ENCODE results near the gene GNA12. TPM values are rescaled to one million over a fixed set of nuclear protein-coding genes. Genes with fewer than 3 reads are reported as not detected.

The GNA12 gene
- total RNA-seq, 1 donor from 2014 or later = 47.2 TPM

GRCh38 chr7:2761801-2762497 lies 82.2 kb downstream of the GNA12 start:
- DNase-seq (no peak), ATAC-seq (no peak)
- no peaks in the 10 kb centered on the region for H3K9me3 ChIP-seq
- H3K4me3 ChIP-seq = no peak overlapping the region
- H3K27me3 ChIP-seq = no peaks in the 10 kb centered on the region
- intact Hi-C loops (cut with DNase I) = no loop called here
- no peaks in the 10 kb centered on the region for H3K36me3 ChIP-seq
- H3K4me1 ChIP-seq = peaks cover 50% of the 10 kb centered on the region
- H3K27ac ChIP-seq = peak overlapping the region; percentile 89
- TF ChIP-seq CTCF (IDR thresholded peaks at IDR 0.05) = no peak

- Histone ChIP-seq H3K27ac (no peak overlapping the region), H3K4me1 (peaks cover 50% of the 10 kb centered on the region), H3K9me3 (no peaks in the 10 kb centered on the region), H3K36me3 (no peaks in the 10 kb centered on the region), H3K4me3 (no peak overlapping the region), H3K27me3 (no peaks in the 10 kb centered on the region)
- DNase-seq = no peak
- ATAC-seq = no peak
- TF ChIP-seq CTCF (IDR thresholded peaks at IDR 0.05) = no peak
- intact Hi-C loops (cut with DNase I) = no loop called here
Measured at GRCh38 chr7:2761131-2761624, 82.9 kb downstream of the GNA12 start.

- Histone ChIP-seq H3K27me3 (no peaks in the 10 kb centered on the region), H3K36me3 (no peaks in the 10 kb centered on the region), H3K4me3 (no peak overlapping the region), H3K27ac (peak overlapping the region; percentile 31), H3K4me1 (peaks cover 50% of the 10 kb centered on the region), H3K9me3 (no peaks in the 10 kb centered on the region)
- DNase-seq (peak; percentile 73), ATAC-seq (peak; percentile 58)
- intact Hi-C loops (cut with DNase I) = no loop called here
- TF ChIP-seq CTCF (IDR thresholded peaks at IDR 0.05) = peak; percentile 36
Measured at GRCh38 chr7:2760098-2760889, 83.8 kb downstream of the GNA12 start.

- H3K9me3 ChIP-seq = no peaks in the 10 kb centered on the region
- DNase-seq (no peak), ATAC-seq (no peak)
- no peak overlapping the region for H3K27ac ChIP-seq
- H3K4me1 ChIP-seq = peaks cover 50% of the 10 kb centered on the region
- no peaks in the 10 kb centered on the region for H3K36me3 ChIP-seq
- no peaks in the 10 kb centered on the region for H3K27me3 ChIP-seq
- intact Hi-C loops (cut with DNase I) = no loop called here
- H3K4me3 ChIP-seq = no peak overlapping the region
- TF ChIP-seq CTCF (IDR thresholded peaks at IDR 0.05) = no peak
Measured at GRCh38 chr7:2759736-2760097, 84.4 kb downstream of the GNA12 start.

- H3K27me3 ChIP-seq = no peaks in the 10 kb centered on the region
- TF ChIP-seq CTCF (IDR thresholded peaks at IDR 0.05) = no peak
- intact Hi-C loops (cut with DNase I) = no loop called here
- DNase-seq (no peak), ATAC-seq (no peak)
- H3K4me1 ChIP-seq = peaks cover 49% of the 10 kb centered on the region
- H3K36me3 ChIP-seq = no peaks in the 10 kb centered on the region
- H3K9me3 ChIP-seq = no peaks in the 10 kb centered on the region
- peak overlapping the region; percentile 74 for H3K27ac ChIP-seq
- H3K4me3 ChIP-seq = no peak overlapping the region
Measured at GRCh38 chr7:2758673-2759616, 85.2 kb downstream of the GNA12 start.

Data from upper lobe of right lung (tissue), 1 donor.